OCI-LY7 (cell line): ENCODE measurements around the gene DMRTC2. TPM values are rescaled to one million over a fixed set of nuclear protein-coding genes. Genes with fewer than 3 reads are reported as not detected.
A peak's percentile ranks its signal among the peaks of the same experiment; 100 is the strongest.

ENCODE experiments used
- BruUV-seq: library from RNA; stranded (reverse); fragments of 400-500 nt; replicated peaks from 2 replicates; lab custom pipeline; 2021; lab: Mats Ljungman, UMichigan
- CTCF ChIA-PET: fragments of 300-600 bp; sonication (Branson Sonifier 250); formaldehyde crosslinking; loops from one replicate; lab custom pipeline; 2022; ENCODE audit warnings: antibody characterized with exemption; ENCODE audit not compliant: unreplicated experiment; lab: Charles Lee
- POLR2A ChIA-PET: fragments of 300-600 bp; sonication (Branson Sonifier 250); formaldehyde crosslinking; loops from one replicate; lab custom pipeline; 2022; ENCODE audit warnings: antibody characterized with exemption; lab: Charles Lee
- DNase-seq: peaks from one replicate; pipeline ENCODE4 v3.0.0-alpha.2; 2015; ENCODE audit warnings: low spot score
- H2AFZ ChIP-seq: fragments of 200-600 bp; sonication (generic), shearing (Covaris generic); 2 replicates; pipeline ENCODE4 v1.6.1; 2014; ENCODE audit warnings: mild to moderate bottlenecking, antibody characterized with exemption, low read length, moderate library complexity
- H3K27ac ChIP-seq: fragments of 200-600 bp; sonication (generic); 2 replicates; pipeline ENCODE4 v1.5.1; 2014; ENCODE audit warnings: mixed run types, low read depth, mild to moderate bottlenecking, moderate library complexity, low read length, inconsistent platforms; ENCODE audit not compliant: poor library complexity, severe bottlenecking
- H3K36me3 ChIP-seq: fragments of 200-600 bp; sonication (generic); 2 replicates; pipeline ENCODE4 v1.6.1; 2014; ENCODE audit warnings: mild to moderate bottlenecking, antibody characterized with exemption, low read length, moderate library complexity, mixed read lengths; ENCODE audit not compliant: insufficient read depth
- H3K4me1 ChIP-seq: fragments of 200-600 bp; sonication (generic); 2 replicates; pipeline ENCODE4 v1.5.1; 2014; ENCODE audit warnings: mild to moderate bottlenecking, low read length; ENCODE audit not compliant: insufficient read depth, poor library complexity, severe bottlenecking
- H3K4me2 ChIP-seq: fragments of 200-600 bp; sonication (generic); 2 replicates; pipeline ENCODE4 v1.6.1; 2014; ENCODE audit warnings: mild to moderate bottlenecking, low read length
- H3K4me3 ChIP-seq: fragments of 200-600 bp; sonication (generic); 2 replicates; pipeline ENCODE4 v1.5.1; 2014; ENCODE audit warnings: mild to moderate bottlenecking, low read depth, low read length; ENCODE audit not compliant: poor library complexity, severe bottlenecking
- H3K79me2 ChIP-seq: fragments of 200-600 bp; sonication (generic); 2 replicates; pipeline ENCODE4 v1.6.1; 2016; ENCODE audit warnings: low read depth, mild to moderate bottlenecking, low read length, moderate library complexity, mixed read lengths; ENCODE audit not compliant: insufficient read depth
- H3K9me2 ChIP-seq: fragments of 200-600 bp; sonication (generic); 2 replicates; pipeline ENCODE4 v1.6.1; 2016; ENCODE audit warnings: mild to moderate bottlenecking, low read length, mixed read lengths; ENCODE audit not compliant: insufficient read depth
- H3K9me3 ChIP-seq: fragments of 200-600 bp; sonication (generic); 2 replicates; pipeline ENCODE4 v1.6.1; 2014; ENCODE audit warnings: mild to moderate bottlenecking, mixed run types, low read length, mixed read lengths
- H4K20me1 ChIP-seq: fragments of 200-600 bp; sonication (generic); 2 replicates; pipeline ENCODE4 v1.6.1; 2014; ENCODE audit warnings: mild to moderate bottlenecking, antibody characterized with exemption, low read length, moderate library complexity, mixed read lengths; ENCODE audit not compliant: insufficient read depth
- EZH2phosphoT487 ChIP-seq: fragments of 200-600 bp; sonication (generic); IDR thresholded peaks from 2 replicates; pipeline ENCODE4 v1.6.1; 2018; ENCODE audit warnings: low read depth, borderline replicate concordance, mild to moderate bottlenecking, mixed run types, antibody characterized with exemption, low read length, moderate library complexity, mixed read lengths
- intact Hi-C: fragments of 100-400 bp; cut with micrococcal nuclease; formaldehyde crosslinking; loops from one replicate; pipeline ENCODE4 v1.10.0; 2022; ENCODE audit not compliant: unreplicated experiment
- total RNA-seq, 2 experiments: library from RNA; depleted of rRNA in 1 of 2; stranded (reverse); fragments of >200 nt in 1 of 2; shearing (Covaris generic) in 1 of 2; gene quantifications; 2 replicates each; pipeline ENCODE4 v1.2.3, GENCODE V29; 2014 to 2022
- TF ChIP-seq, protein P1 (sequence below): fragments of 200-600 bp; sonication (generic); conservative IDR thresholded peaks from 2 replicates; pipeline ENCODE4 v1.5.1; 2014; ENCODE audit warnings: mild to moderate bottlenecking, antibody characterized with exemption, low read length, moderate library complexity, mixed read lengths

DMRTC2 gene
- total RNA-seq, 2 experiments from 2014 or later = not detected

DNA sequence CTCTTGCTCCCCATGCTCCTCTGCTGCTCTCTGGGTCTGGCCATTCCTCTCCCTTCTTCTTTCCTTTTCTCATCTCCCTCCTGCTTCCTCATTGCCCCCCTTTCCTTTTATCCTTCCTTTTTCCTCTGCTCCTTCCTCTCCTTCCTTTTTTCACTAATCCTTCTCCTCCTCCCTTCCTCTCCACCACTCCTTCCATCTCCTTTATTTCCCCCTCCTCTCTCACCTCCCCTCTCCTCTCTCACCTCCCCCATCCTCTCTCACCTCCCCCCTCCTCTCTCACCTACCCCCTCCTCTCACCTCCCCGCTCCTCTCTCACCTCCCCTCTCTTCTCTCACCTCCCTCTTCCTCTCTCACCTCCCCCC, 51.7 kb downstream of the DMRTC2 start:
- H2AFZ ChIP-seq = no peak overlapping the region
- H3K4me1 ChIP-seq = peaks cover 22% of the 10 kb centered on the region
- TF ChIP-seq EZH2phosphoT487 = no peak
- TF ChIP-seq, protein P1, sequence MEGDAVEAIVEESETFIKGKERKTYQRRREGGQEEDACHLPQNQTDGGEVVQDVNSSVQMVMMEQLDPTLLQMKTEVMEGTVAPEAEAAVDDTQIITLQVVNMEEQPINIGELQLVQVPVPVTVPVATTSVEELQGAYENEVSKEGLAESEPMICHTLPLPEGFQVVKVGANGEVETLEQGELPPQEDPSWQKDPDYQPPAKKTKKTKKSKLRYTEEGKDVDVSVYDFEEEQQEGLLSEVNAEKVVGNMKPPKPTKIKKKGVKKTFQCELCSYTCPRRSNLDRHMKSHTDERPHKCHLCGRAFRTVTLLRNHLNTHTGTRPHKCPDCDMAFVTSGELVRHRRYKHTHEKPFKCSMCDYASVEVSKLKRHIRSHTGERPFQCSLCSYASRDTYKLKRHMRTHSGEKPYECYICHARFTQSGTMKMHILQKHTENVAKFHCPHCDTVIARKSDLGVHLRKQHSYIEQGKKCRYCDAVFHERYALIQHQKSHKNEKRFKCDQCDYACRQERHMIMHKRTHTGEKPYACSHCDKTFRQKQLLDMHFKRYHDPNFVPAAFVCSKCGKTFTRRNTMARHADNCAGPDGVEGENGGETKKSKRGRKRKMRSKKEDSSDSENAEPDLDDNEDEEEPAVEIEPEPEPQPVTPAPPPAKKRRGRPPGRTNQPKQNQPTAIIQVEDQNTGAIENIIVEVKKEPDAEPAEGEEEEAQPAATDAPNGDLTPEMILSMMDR = no peak
- DNase-seq = no peak
- H3K4me2 ChIP-seq = peak overlapping the region; percentile 15; the same call in 1 of the 2 replicates
- H3K27ac ChIP-seq = peak overlapping the region; percentile 36
- H3K79me2 ChIP-seq = no peaks in the 10 kb centered on the region
- no peaks in the 10 kb centered on the region for H3K9me3 ChIP-seq
- intact Hi-C loops = no loop called here
- ChIA-PET POLR2A (no interaction called here), CTCF (no interaction called here)
- BruUV-seq = no TSS peak
- H3K4me3 ChIP-seq = no peak overlapping the region
- H3K9me2 ChIP-seq = no peaks in the 10 kb centered on the region
- H4K20me1 ChIP-seq = no peaks in the 10 kb centered on the region
- peaks cover 84% of the 10 kb centered on the region for H3K36me3 ChIP-seq

DNA sequence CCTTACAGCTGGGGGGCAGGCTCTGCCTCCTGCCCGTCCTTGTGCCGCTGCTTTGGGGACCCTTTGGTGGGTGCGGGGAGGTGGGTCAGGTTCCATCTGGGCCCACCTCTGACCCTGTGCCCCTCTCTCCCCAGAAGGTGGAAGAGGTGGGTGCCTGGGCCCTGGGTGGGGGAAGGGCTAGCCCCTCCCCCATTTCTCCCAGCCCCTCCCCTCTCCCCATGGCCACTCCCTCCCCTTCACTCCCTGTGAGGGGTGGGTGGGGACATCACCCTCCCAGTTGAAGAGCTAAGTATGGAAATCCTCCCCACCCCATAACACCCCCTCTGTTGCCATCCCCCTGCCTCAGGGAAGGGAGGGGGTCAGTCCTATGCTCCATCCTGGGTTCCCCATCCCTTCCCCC, 52.3 kb downstream of the DMRTC2 start:
- Histone ChIP-seq H3K4me1 (peaks cover 22% of the 10 kb centered on the region), H3K9me2 (no peaks in the 10 kb centered on the region), H3K36me3 (peaks cover 84% of the 10 kb centered on the region), H3K79me2 (no peaks in the 10 kb centered on the region), H3K4me2 (no peak overlapping the region), H4K20me1 (no peaks in the 10 kb centered on the region), H3K9me3 (no peaks in the 10 kb centered on the region), H2AFZ (no peak overlapping the region), H3K27ac (no peak overlapping the region), H3K4me3 (no peak overlapping the region)
- no TSS peak for BruUV-seq
- no peak for DNase-seq
- ChIA-PET POLR2A (no interaction called here), CTCF (no interaction called here)
- intact Hi-C loops = no loop called here
- no peak for TF ChIP-seq EZH2phosphoT487
- TF ChIP-seq, protein P1 = no peak

DNA sequence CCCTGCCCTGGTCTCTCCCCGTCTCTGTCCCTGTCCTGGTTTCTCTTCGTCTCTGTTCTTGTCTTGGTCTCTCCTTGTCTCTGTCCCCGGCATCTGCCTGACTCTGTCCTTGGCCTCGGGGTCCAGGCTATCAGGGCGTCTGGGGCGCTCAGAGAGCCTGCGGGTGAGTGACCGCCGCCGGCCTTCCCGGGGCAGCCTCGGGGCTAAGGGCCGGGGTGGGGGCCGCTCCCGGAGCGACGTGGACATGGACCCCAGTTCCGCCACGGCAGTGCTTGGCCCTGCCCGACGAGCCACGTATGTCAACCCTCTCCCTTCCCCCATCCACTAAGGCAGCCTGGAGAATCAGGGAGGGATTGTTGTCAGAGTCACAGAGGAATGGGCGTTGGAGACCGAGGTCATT, 53.0 kb downstream of the DMRTC2 start:
- intact Hi-C loops = no loop called here
- H2AFZ ChIP-seq = no peak overlapping the region
- H3K4me3 ChIP-seq = no peak overlapping the region
- H4K20me1 ChIP-seq = no peaks in the 10 kb centered on the region
- H3K79me2 ChIP-seq = no peaks in the 10 kb centered on the region
- ChIA-PET POLR2A (no interaction called here), CTCF (no interaction called here)
- no peaks in the 10 kb centered on the region for H3K9me2 ChIP-seq
- DNase-seq = no peak
- BruUV-seq = TSS peak; percentile 65
- no peak overlapping the region for H3K4me2 ChIP-seq
- H3K27ac ChIP-seq = no peak overlapping the region
- H3K9me3 ChIP-seq = no peaks in the 10 kb centered on the region
- peaks cover 84% of the 10 kb centered on the region for H3K36me3 ChIP-seq
- peaks cover 22% of the 10 kb centered on the region for H3K4me1 ChIP-seq
- TF ChIP-seq, protein P1 = no peak
- no peak for TF ChIP-seq EZH2phosphoT487
